GOT3 (cell line): Measurements from ENCODE around the gene ANKDD1B.
"Not testable (repeated sequence)": the region's sequence is repeated elsewhere in the genome, so short reads cannot be mapped to it uniquely, and the experiment has no call there.

ENCODE experiments used
- DNase-seq: peaks from one replicate; lab custom pipeline; 2025; ENCODE audit warnings: mixed read lengths; lab: John Stamatoyannopoulos, UW

The ANKDD1B gene

DNA sequence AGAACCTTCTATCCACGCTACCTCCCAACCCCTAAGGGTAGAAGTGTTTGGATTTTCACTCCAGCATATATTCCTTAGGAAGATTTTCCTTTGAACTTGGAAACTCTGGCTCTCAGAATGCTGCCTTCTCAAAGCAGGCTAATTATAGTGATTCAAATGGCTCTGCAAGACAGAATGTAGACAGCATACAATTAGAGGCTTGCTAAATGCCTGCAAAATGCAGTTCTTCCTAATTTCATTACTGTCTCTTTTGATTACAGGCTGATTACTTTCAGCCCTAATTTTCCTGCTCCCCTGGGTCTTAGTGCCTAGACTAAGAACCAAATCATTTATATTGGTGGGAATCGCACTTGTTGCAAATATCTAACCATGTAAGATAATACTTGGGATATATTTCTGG lies 50.8 kb downstream of the ANKDD1B start:
- DNase-seq, result no peak

GRCh38 chr5:75663579-75664284 lies 52.5 kb downstream of the ANKDD1B start:
- DNase-seq, result no peak

- no peak for DNase-seq
Observed at GRCh38 chr5:75664979-75665378, 53.7 kb downstream of the ANKDD1B start.

DNA sequence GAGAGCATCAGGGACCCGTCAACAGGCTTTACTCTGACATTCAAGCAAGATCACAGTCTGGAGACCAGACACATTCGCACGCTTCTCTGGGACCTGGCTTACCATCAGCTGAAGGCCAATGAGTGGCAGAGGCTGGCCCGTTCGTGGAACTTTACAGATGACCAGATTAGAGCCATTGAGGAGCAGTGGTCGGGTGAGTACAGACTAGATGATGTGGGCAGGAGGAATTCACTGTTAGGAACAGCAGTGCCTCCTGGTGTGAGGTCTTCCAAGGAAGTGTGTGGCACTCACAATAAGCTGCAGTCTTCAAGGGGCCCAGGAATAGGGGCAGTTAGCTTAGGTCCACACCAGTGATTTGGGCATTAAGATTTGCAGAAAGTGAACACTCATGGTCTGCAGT lies 55.5 kb downstream of the ANKDD1B start:
- DNase-seq, result no peak

- no peak for DNase-seq
Observed at GRCh38 chr5:75667586-75667985, 56.3 kb downstream of the ANKDD1B start.

DNA sequence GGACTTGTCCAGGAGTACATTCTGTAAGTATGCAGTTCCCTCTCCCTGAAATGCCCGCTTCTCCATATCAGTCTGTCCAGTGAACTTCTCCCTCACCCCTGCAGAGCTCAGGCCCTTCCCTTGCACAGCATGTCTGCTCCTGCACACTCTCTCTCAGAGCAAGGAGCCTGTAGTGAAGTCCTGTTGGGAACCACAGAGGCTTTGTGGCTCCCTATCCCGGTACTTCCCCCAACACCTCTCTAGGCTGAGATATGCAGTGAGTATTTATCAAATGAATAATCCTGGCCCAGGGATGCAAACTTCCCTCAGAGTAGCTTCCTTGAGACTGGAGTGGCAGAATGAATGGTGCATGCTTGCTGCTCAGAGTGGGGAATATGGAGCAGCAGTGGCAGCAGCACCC lies 57.2 kb downstream of the ANKDD1B start:
- DNase-seq, result no peak

- no peak for DNase-seq
Observed at GRCh38 chr5:75668977-75669689, 57.9 kb downstream of the ANKDD1B start.

DNA sequence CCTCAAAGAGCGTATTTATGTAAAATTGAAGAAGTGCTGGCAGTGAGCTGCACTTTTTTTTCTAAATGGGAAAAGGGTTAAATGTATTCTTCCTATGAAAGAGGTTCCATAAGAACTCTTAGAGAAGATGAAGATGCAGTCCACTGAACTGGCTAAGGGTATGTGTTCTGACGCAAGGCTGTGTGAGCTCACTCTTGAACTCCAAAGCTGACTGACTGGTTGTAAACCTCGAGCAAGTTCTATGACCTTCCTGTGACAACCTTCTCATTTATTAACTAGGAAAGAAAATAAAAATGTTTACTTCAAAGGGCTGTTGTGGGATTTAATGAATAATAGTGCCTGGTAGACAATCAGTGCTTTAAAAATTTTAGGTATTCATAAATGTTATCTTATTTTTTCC lies 59.3 kb downstream of the ANKDD1B start:
- no peak for DNase-seq

- no peak for DNase-seq
Observed at GRCh38 chr5:75671506-75671905, 60.3 kb downstream of the ANKDD1B start.

DNA sequence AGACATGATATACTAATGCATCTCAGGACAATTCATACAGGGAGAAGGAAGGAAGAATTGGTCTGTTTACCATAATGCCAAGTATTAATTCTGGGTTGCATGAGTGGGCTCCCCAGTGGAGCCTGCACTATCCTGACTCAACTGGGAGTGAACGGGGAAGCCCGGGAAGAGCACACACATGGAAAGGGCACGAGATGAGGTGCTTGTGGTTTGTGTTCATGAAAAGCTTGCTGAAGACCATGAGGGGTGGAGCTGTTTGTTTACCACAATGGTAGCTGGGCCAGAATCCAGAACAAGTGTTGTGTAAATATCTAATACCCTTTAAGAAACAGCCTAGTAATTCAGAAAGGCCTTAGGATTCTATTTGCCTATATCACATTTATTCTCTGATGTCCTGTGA lies 61.4 kb downstream of the ANKDD1B start:
- DNase-seq, result no peak

GRCh38 chr5:75675783-75676182 lies 64.5 kb downstream of the ANKDD1B start:
- DNase-seq, result no peak

DNA sequence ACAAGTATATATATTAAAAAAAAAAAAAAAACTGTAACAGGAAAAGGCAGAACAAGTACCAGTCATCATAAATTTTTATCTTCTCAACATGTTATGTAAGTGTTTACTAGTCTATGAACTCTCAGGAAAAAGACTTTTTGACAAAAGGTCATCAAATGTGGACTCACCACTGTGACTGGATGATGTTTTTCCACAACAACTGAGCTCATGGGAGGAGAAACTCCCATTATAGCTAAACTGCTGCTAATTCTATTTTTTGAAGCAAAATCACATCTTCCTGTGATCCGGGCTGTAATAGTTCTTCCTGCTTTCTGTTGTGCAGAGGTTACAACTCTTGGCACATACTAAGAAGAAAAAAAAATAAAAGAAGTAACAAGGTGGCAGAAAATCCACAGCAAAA lies 66.4 kb downstream of the ANKDD1B start:
- DNase-seq, result no peak

DNA sequence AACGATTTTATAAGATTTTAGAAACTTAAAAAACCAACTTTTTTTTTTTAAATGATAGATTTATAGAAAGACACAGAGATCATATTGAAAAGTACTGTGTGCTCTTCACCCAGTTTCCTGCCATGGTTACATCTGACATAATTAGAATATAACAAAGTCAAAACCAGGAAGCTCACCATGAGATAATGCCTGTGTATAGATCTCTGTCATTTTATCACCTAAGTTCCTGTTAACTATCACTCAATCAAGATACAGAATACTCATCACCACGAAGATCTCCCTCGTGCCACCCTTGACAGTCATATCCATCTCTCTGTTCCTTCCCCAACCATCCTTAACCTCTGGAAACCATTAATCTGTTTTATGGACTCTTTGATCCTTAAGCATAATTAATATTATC lies 66.9 kb downstream of the ANKDD1B start:
- no peak for DNase-seq

GRCh38 chr5:75681125-75681830 lies 70.0 kb downstream of the ANKDD1B start:
- DNase-seq, result no peak

DNA sequence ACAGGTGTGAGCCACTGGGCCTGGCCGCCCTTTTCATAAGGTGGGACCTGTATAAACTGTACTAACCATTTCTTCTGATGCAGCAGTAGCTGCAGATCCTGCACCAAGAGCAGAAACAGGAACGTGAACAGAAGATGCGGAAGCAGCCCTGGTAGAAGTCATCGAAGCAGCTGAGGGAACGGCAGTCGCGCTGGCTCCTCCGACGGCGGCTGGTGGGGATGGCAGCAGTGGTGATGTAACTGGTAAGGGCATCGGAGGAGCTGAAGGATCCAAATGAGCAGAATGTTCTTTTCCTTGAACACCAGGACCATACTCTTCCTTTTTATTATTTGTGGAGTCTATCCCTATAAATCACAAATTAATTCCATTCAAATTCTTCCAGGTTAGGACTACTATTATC lies 73.9 kb downstream of the ANKDD1B start:
- no peak for DNase-seq

- DNase-seq, result no peak
Observed at GRCh38 chr5:75686480-75686879, 75.2 kb downstream of the ANKDD1B start.

GRCh38 chr5:75690669-75691068 lies 79.4 kb downstream of the ANKDD1B start:
- DNase-seq, result no peak

DNA sequence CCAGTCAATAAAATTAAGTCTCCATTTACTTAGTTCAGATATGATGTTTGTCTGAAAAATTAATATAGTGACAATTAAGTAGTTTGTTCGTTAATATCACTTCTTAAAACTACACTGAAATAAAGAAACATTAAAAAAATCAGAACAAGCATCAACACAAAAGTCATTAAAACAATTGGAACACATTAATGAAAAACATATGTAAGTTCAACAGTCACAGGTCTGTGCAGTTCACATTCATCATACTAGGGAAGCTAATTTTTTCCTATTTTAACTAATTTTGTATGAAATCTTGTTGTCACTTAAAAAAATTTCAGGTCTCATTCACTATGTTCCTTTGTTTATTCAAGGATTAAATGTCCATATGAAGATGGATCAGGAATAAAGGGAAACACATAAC lies 83.5 kb downstream of the ANKDD1B start:
- DNase-seq, result no peak

DNA sequence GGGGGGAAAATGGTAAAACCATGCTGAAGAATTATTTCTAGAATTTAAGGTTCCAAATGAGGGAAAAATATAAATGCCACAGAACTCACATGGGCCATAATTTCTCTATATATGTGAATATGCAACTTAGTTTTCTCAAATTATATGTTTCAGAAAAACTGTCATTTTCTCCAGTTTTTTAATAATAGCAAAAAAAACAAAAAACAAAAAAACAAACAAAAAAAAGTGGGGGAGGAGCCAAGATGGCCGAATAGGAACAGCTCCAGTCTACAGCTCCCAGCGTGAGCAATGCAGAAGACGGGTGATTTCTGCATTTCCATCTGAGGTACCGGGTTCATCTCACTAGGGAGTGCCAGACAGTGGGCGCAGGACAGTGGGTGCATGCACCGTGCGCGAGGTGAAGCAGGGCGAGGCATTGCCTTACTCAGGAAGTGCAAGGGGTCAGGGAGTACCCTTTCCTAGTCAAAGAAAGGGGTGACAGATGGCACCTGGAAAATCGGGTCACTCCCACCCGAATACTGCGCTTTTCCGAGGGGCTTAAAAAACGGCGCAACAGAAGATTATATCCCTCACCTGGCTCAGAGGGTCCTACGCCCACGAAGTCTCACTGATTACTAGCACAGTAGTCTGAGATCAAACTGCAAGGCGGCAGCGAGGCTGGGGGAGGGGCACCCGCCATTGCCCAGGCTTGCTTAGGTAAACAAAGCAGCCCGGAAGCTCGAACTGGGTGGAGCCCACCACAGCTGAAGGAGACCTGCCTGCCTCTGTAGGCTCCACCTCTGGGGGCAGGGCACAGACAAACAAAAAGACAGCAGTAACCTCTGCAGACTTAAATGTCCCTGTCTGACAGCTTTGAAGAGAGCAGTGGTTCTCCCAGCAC lies 84.5 kb downstream of the ANKDD1B start:
- not testable (repeated sequence) for DNase-seq

DNA sequence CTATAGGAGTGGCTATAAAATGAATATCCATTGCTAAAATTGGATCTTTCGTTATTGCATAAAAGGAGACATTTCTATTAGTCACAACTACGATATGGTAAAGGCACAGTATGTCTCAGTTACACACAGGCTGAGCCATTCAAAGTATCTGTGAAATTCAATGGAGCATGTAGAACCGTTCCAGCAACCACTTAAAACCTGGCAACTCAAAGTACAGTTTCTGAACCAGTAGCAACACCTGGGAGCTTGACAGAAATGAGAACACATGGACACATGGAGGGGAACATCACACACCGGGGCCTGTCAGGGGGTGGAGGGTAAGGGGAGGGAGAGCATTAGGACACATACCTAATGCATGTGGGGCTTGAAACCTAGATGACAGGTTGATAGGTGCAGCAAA lies 90.6 kb downstream of the ANKDD1B start:
- no peak for DNase-seq

DNA sequence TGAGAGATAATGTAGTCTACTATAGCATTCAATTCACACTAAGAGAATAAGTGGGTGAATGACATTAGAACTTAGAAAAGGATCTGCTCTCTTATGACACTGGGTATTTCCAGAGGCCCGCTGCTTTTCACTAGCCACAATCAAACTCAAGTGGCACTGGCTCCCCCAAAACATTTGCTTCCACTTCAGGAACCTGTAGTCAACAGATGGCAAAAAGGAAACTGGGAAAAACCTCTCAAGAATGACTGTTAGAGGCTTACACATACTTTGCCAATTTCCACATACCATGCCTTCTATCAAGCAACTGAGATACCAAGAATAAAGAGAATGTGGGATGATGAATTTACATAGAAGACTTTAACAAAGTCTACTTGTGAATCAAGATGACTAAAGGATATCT lies 94.8 kb downstream of the ANKDD1B start:
- no peak for DNase-seq

- no peak for DNase-seq
Observed at GRCh38 chr5:75706775-75707174, 95.5 kb downstream of the ANKDD1B start.
